T-helper 2 cell treated with Interferon-gamma antibody and Interleukin-4, amounts not matched to agents 5 μg/mL and 100 μg/mL, for 36 hours (primary cell): ENCODE data around the gene PTPN4.
"Not testable (repeated sequence)": the region's sequence is repeated elsewhere in the genome, so short reads cannot be mapped to it uniquely, and the experiment has no call there.

ENCODE experiments used
- DNase-seq: peaks from one replicate; pipeline ENCODE4 v3.0.0; 2021; ENCODE audit warnings: low spot score
- H3K27ac Mint-ChIP-seq: one replicate; pipeline ENCODE4 v1.8.0; 2021; ENCODE audit warnings: mild to moderate bottlenecking, mixed read lengths
- H3K27me3 Mint-ChIP-seq: one replicate; pipeline ENCODE4 v1.8.0; 2021; ENCODE audit warnings: low read depth, mixed read lengths
- H3K36me3 Mint-ChIP-seq: one replicate; pipeline ENCODE4 v1.8.0; 2021; ENCODE audit warnings: low read depth, mixed read lengths
- H3K4me1 Mint-ChIP-seq: one replicate; pipeline ENCODE4 v1.8.0; 2021; ENCODE audit warnings: low read depth, mixed read lengths
- H3K4me3 Mint-ChIP-seq: one replicate; pipeline ENCODE4 v1.8.0; 2022; ENCODE audit warnings: mild to moderate bottlenecking, moderate library complexity, mixed read lengths
- H3K9me3 Mint-ChIP-seq: one replicate; pipeline ENCODE4 v1.8.0; 2021; ENCODE audit warnings: mixed read lengths

Gene PTPN4

GRCh38 chr2:119950966-119951365, 191.2 kb downstream of the PTPN4 start:
- no peak for DNase-seq
- H3K27ac Mint-ChIP-seq, result no peak overlapping the region
- peaks cover 61% of the 10 kb centered on the region for H3K36me3 Mint-ChIP-seq
- no peak overlapping the region for H3K4me3 Mint-ChIP-seq
- peaks cover 5% of the 10 kb centered on the region for H3K4me1 Mint-ChIP-seq
- no peaks in the 10 kb centered on the region for H3K9me3 Mint-ChIP-seq
- H3K27me3 Mint-ChIP-seq, result no peaks in the 10 kb centered on the region

- Mint-ChIP-seq H3K27me3 (no peaks in the 10 kb centered on the region), H3K4me1 (peaks cover 4% of the 10 kb centered on the region), H3K4me3 (no peak overlapping the region), H3K9me3 (no peaks in the 10 kb centered on the region), H3K27ac (no peak overlapping the region), H3K36me3 (peaks cover 68% of the 10 kb centered on the region)
- DNase-seq, result no peak
These were observed 199.0 kb downstream of the PTPN4 start for GRCh38 chr2:119958670-119959268.

GRCh38 chr2:119960821-119961220, 201.1 kb downstream of the PTPN4 start:
- peaks cover 75% of the 10 kb centered on the region for H3K36me3 Mint-ChIP-seq

DNA sequence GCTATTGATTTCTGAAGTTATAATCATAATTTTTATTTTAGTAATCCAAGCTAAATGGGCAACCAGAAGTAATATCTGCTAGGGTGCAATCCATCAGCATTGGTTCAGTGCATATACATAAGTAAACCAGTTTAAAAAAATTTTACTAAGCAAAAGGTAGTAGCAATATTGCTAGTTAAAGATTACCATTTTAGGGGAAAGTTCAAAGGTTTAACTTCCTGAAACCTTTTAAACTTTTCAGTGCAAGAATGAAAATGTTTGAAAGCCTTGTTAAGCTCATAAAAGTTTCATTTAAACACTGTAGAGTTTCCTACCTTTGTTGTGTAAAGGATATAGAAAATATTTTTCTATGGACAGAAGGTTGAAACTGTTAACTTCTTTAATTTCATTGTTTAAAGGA, 222.2 kb downstream of the PTPN4 start:
- Mint-ChIP-seq H3K36me3 (peaks cover 10% of the 10 kb centered on the region), H3K4me1 (no peaks in the 10 kb centered on the region), H3K27ac (no peak overlapping the region), H3K9me3 (no peaks in the 10 kb centered on the region), H3K4me3 (no peak overlapping the region), H3K27me3 (no peaks in the 10 kb centered on the region)
- DNase-seq, result no peak

More at GRCh38 chr2:119960821-119961220, 201.1 kb downstream of the PTPN4 start:
- H3K4me1 Mint-ChIP-seq, result peaks cover 4% of the 10 kb centered on the region
- H3K9me3 Mint-ChIP-seq, result no peaks in the 10 kb centered on the region
- H3K27me3 Mint-ChIP-seq, result no peaks in the 10 kb centered on the region
- no peak for DNase-seq
- H3K4me3 Mint-ChIP-seq, result no peak overlapping the region
- no peak overlapping the region for H3K27ac Mint-ChIP-seq

- Mint-ChIP-seq H3K36me3 (peaks cover 7% of the 10 kb centered on the region), H3K4me3 (no peak overlapping the region), H3K9me3 (no peaks in the 10 kb centered on the region), H3K27me3 (no peaks in the 10 kb centered on the region), H3K4me1 (no peaks in the 10 kb centered on the region), H3K27ac (no peak overlapping the region)
- no peak for DNase-seq
These were observed 222.8 kb downstream of the PTPN4 start for GRCh38 chr2:119982506-119982905.

DNA sequence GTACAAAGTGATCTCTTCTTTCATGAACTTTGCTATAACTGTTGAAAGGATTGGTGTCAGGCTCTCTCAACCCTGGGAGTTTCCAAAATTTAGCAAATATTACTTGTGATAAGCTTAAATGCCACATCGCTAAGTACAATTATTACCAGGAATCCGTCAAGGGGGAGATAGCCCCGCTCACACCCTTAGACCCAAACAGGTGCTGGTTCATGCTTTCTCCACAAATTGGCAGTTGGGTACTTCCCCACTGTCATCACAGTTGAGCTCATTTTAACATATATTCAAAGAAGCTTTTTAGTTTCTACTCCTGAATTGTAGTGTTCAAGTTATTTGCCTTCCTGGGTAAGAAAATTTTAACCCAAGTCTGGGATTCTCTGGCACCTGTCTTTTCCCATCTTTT, 223.4 kb downstream of the PTPN4 start:
- Mint-ChIP-seq H3K27me3 (no peaks in the 10 kb centered on the region), H3K27ac (no peak overlapping the region), H3K4me1 (no peaks in the 10 kb centered on the region), H3K4me3 (no peak overlapping the region), H3K36me3 (peaks cover 7% of the 10 kb centered on the region), H3K9me3 (no peaks in the 10 kb centered on the region)
- no peak for DNase-seq

- H3K4me1 Mint-ChIP-seq, result peaks cover 1% of the 10 kb centered on the region
- no peaks in the 10 kb centered on the region for H3K36me3 Mint-ChIP-seq
- H3K4me3 Mint-ChIP-seq, result no peak overlapping the region
- H3K27me3 Mint-ChIP-seq, result peaks cover 4% of the 10 kb centered on the region
- H3K9me3 Mint-ChIP-seq, result no peaks in the 10 kb centered on the region
- DNase-seq, result no peak
- H3K27ac Mint-ChIP-seq, result no peak overlapping the region
These were observed 236.4 kb downstream of the PTPN4 start for GRCh38 chr2:119996148-119996547.

DNA sequence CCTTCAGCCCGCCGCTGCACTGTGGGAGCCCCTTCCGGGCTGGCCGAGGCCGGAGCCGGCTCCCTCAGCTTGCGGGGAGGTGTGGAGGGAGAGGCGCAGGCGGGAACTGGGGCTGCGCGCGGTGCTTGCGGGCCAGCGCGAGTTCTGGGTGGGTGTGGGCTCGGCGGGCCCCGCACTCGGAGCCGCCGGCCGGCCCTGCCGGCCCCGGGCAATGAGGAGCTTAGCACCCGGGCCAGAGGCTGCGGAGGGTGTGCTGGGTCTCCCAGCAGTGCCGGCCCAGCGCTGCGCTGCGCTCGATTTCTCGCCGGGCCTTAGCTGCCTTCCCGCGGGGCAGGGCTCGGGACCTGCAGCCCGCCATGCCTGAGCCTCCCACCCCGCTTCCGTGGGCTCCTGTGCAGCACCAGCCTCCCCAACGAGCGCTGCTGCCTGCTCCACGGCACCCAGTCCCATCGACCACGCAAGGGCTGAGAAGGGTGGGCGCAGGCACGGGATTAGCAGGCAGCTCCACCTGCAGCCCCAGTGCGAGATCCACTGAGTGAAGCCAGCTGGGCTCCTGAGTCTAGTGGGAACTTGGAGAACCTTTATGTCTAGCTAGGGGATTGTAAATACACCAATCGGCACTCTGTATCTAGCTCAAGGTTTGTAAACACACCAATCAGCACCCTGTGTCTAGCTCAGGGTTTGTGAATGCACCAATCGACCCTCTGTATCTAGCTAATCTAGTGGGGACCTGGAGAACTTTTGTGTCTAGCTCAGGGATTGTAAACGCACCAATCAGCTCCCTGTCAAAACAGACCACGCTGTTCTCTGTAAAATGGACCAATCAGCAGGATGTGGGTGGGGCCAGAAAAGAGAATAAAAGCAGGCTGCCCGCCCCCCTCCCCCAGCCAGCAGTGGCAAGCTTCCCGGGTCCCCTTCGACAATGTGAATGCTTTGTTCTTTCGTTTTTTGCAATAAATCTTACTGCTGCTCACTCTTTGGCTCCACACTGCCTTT, 237.5 kb downstream of the PTPN4 start:
- H3K9me3 Mint-ChIP-seq, H3K4me1 Mint-ChIP-seq, H3K27me3 Mint-ChIP-seq, H3K4me3 Mint-ChIP-seq, DNase-seq, H3K36me3 Mint-ChIP-seq, H3K27ac Mint-ChIP-seq: not testable (repeated sequence)

GRCh38 chr2:120001471-120001870, 241.7 kb downstream of the PTPN4 start:
- Mint-ChIP-seq H3K36me3 (no peaks in the 10 kb centered on the region), H3K27ac (no peak overlapping the region), H3K4me1 (peaks cover 4% of the 10 kb centered on the region), H3K9me3 (no peaks in the 10 kb centered on the region), H3K27me3 (peaks cover 6% of the 10 kb centered on the region), H3K4me3 (no peak overlapping the region)
- DNase-seq, result no peak

GRCh38 chr2:120004254-120004653, 244.5 kb downstream of the PTPN4 start:
- Mint-ChIP-seq H3K27ac (no peak overlapping the region), H3K9me3 (no peaks in the 10 kb centered on the region), H3K4me3 (no peak overlapping the region), H3K36me3 (no peaks in the 10 kb centered on the region), H3K27me3 (peaks cover 2% of the 10 kb centered on the region), H3K4me1 (peaks cover 8% of the 10 kb centered on the region)
- no peak for DNase-seq

GRCh38 chr2:120005834-120006521, 246.3 kb downstream of the PTPN4 start:
- Mint-ChIP-seq H3K27ac (no peak overlapping the region), H3K4me3 (no peak overlapping the region), H3K36me3 (no peaks in the 10 kb centered on the region), H3K27me3 (peaks cover 2% of the 10 kb centered on the region), H3K9me3 (no peaks in the 10 kb centered on the region), H3K4me1 (peaks cover 8% of the 10 kb centered on the region)
- DNase-seq, result no peak

- DNase-seq, result no peak
- Mint-ChIP-seq H3K4me1 (peaks cover 13% of the 10 kb centered on the region), H3K9me3 (no peaks in the 10 kb centered on the region), H3K27me3 (no peaks in the 10 kb centered on the region), H3K27ac (no peak overlapping the region), H3K4me3 (no peak overlapping the region), H3K36me3 (no peaks in the 10 kb centered on the region)
These were observed 248.1 kb downstream of the PTPN4 start for GRCh38 chr2:120007851-120008250.

- H3K27ac Mint-ChIP-seq, result no peak overlapping the region
- no peak for DNase-seq
- peaks cover 17% of the 10 kb centered on the region for H3K27me3 Mint-ChIP-seq
- peak overlapping the region; percentile 77 for H3K4me3 Mint-ChIP-seq
- peaks cover 8% of the 10 kb centered on the region for H3K4me1 Mint-ChIP-seq
- no peaks in the 10 kb centered on the region for H3K9me3 Mint-ChIP-seq
- no peaks in the 10 kb centered on the region for H3K36me3 Mint-ChIP-seq
These were observed 252.6 kb downstream of the PTPN4 start for GRCh38 chr2:120012363-120012762.
